Fibroblast of pulmonary artery (primary cell): Measurements from ENCODE around the gene CYB5D1.
A peak's percentile ranks its signal among the peaks of the same experiment; 100 is the strongest.

Experiments used
- DNase-seq: peaks from one replicate; pipeline ENCODE4 v3.0.0-alpha.2; 2010; ENCODE audit warnings: low read depth
- H3K4me3 ChIP-seq: replicated peaks from 2 replicates; pipeline ENCODE4 v1.5.1; 2011; ENCODE audit warnings: low read depth, mild to moderate bottlenecking, control low read depth, low read length, moderate library complexity
- TF ChIP-seq, protein P1 (sequence below): IDR thresholded peaks from 2 replicates; pipeline ENCODE4 v1.5.1; 2011; ENCODE audit warnings: mild to moderate bottlenecking, control low read depth, low read length, inconsistent platforms; ENCODE audit errors: missing control alignments

The CYB5D1 gene

DNA sequence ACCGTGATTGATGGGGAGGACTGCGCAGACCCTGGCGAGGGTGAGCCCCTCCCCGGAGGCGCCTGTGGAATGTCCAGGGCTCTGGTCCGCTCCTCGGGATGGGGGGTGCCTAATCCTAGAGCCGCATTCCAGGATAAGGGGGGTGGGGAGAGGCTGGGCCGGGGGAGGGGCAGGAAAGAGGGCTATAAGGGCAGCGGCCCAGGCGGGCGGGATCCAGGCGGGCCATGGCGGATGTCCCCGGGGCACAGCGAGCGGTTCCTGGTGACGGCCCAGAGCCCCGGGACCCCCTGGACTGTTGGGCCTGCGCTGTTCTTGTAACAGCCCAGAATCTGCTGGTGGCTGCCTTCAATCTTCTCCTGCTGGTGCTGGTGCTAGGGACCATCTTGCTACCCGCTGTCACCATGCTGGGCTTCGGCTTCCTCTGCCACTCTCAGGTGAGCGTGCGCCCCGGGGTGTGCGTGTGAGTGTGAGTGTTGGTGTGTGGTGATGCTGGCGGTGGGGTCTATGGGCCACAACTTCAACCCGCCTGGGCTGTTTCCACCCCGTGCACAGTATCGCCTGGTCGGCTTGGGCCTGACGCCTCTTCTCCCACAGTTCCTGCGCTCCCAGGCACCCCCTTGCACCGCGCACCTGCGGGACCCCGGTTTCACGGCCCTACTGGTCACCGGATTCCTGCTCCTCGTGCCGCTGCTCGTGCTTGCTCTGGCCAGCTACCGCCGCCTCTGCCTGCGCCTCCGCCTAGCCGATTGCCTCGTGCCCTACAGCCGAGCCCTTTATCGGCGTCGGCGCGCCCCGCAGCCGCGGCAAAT lies 2.7 kb upstream of the CYB5D1 start, which contains the start of gene TMEM88:
Gene TMEM88 (plus strand): TSS at position 216 of the 809 bp plus-strand sequence. CDS start 9 bp downstream, at position 225.
- TF ChIP-seq, protein P1, sequence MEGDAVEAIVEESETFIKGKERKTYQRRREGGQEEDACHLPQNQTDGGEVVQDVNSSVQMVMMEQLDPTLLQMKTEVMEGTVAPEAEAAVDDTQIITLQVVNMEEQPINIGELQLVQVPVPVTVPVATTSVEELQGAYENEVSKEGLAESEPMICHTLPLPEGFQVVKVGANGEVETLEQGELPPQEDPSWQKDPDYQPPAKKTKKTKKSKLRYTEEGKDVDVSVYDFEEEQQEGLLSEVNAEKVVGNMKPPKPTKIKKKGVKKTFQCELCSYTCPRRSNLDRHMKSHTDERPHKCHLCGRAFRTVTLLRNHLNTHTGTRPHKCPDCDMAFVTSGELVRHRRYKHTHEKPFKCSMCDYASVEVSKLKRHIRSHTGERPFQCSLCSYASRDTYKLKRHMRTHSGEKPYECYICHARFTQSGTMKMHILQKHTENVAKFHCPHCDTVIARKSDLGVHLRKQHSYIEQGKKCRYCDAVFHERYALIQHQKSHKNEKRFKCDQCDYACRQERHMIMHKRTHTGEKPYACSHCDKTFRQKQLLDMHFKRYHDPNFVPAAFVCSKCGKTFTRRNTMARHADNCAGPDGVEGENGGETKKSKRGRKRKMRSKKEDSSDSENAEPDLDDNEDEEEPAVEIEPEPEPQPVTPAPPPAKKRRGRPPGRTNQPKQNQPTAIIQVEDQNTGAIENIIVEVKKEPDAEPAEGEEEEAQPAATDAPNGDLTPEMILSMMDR, result no peak
- peak within 1 kb of the TSS; percentile 81 for H3K4me3 ChIP-seq
- DNase-seq, result no peak

DNA sequence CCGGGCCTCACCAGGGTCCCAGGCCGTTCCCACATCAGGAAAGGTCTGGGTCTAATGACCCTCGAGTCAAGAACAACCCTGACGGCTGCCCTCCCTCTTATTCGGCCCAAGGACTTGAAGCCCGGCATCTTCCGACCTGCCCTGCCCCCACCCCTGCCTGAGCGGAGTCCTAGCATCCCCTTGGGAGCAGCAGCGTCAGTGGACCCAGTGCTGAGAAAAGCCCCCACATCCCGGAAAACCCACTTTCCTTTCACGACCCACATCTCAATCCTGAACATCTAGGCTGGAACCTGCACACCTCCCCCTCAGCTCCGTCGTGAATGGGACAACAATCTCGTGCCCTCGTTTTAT lies 2.2 kb upstream of the CYB5D1 start:
- DNase-seq, result no peak
- H3K4me3 ChIP-seq, result peak overlapping the region; percentile 81
- TF ChIP-seq, protein P1, result no peak

DNA sequence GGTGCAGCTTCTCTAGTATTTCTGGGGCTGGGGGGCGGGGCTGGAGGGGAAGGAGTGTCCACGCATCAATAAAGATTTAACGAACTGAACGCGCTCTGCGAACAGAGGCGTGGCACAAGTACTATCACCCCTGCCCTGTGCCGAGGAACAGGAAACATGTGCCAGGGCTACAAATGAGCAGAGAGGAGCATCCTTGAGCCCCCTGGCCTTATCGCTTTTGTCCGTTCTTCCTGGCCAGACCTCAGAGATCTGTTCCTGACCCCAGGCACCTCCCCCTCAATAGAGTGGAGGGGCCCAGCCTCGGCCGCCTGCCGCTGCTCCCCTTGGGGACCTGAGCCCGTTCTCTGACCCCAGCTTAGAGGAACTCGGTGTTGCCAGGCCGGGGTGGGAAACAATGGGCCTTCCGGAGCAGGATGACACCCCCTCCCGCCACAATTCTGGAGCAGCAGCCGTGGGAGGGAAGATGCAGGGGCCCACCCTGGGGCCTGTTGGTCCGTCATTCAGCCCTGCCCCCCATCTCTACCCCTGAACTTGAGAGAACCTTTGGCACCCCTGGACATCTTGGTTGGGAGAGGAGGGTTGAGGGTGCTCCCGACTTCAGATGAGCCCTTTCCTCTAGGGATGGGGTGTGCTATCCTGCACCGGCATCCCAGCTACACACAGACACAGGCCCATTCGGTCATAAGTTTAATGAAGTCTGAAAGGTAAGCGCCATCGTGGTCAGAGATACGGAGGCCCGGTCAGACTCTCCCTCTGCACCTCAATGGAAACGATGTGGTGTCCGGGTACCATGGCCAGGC lies 1.6 kb upstream of the CYB5D1 start:
- TF ChIP-seq, protein P1, result no peak
- H3K4me3 ChIP-seq, result peak overlapping the region; percentile 81
- peak; percentile 69 for DNase-seq

DNA sequence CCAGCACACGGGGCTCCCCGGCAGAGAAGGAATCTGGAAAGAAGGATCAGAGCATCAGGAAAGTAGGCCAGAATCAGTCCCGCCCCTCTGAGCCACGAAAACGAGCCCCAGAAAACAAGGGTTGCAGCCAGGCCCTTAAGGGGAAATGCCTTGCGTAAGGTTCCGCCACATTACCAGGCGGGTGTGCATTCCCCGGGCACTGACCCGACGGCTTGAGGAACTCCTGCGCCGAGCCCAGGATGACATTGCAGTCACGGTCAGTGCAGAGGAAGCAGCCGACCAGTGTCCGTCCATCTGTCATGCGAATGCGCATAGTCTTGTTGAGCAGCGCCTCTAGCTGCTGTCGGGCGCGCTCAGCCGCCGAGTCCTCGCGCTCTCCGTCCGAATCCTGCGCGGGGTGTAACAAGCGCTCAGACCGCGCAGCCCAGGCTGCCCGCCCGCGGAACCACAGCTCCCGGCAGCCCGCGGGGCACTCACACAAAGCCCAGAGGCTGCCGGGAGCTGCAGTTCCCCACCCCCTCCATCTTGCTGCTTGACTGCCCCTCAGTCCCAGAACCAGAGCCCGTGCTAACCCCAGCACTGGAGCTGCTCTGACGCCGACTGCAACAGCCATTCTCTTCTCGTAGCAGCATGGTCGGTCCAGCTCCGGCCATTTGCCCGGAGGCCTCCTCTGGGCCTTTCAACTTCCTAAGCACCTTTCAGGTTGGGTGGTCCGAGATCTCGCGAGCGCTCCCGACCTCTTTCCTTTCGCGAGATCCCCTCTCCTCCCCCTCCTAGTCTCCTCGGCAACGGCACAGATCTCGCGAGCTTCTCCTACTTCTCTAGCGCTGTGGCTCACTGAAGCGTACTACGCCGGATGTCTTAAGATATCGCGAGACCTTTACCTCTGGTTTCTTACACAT lies 741 bp upstream of the CYB5D1 start, which contains the start of gene NAA38:
Gene NAA38 (minus strand): TSS at position 749 of the 902 bp plus-strand sequence. CDS start 96 bp downstream, at position 653.
- peak within 1 kb of the TSS; percentile 81 for H3K4me3 ChIP-seq
- TF ChIP-seq, protein P1, result peak; percentile 37
- peak; percentile 100 for DNase-seq

DNA sequence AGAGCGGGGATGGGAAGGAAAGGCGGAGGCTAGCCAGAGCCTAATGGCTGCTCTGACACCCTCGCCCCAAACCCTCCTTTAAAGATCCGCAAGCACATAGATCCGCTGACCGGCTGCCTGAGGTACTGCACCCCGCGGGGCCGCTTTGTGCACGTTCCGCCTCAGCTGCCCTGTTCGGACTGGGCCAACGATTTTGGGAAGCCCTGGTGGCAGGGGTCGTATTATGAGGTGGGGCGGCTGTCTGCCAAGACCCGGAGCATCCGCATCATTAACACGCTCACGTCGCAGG lies 663 bp downstream of the CYB5D1 start:
- H3K4me3 ChIP-seq, result peak overlapping the region; percentile 81
- DNase-seq, result peak; percentile 50
- TF ChIP-seq, protein P1, result peak; percentile 44

DNA sequence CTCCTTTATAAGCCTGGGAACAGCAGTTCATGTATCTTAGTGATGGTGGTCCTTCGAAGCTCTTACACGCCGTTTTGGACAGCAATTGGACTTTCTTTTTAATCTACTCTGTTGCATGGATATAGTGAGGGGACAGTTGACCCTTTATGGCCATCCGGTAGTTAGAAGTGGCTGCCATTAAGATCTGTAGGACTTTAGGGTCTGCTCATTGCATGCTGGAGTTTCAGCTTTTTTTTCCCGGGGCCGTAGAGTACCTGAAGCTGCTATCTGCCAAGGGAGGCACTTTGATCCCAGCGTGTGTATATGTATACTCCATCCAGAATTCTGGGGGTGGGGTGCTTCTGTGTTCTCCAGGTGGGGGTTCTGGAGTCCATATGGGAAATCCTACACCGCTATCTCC lies 1.2 kb downstream of the CYB5D1 start:
- TF ChIP-seq, protein P1, result no peak
- H3K4me3 ChIP-seq, result peak overlapping the region; percentile 81
- DNase-seq, result no peak
